VCaP (cell line): Measurements from ENCODE around the gene MYCN.

ENCODE experiments used
- H3K27ac ChIP-seq: fragments of 450-650 bp; 2 replicates; pipeline ENCODE4 v1.5.1; 2017
- TF ChIP-seq, protein P1 (sequence below): fragments of 450-650 bp; conservative IDR thresholded peaks from 2 replicates; pipeline ENCODE4 v1.5.1; 2017; ENCODE audit warnings: mild to moderate bottlenecking, moderate library complexity

MYCN gene

GRCh38 chr2:15944325-15945017 is 4.1 kb downstream of the MYCN start:
- TF ChIP-seq, protein P1, sequence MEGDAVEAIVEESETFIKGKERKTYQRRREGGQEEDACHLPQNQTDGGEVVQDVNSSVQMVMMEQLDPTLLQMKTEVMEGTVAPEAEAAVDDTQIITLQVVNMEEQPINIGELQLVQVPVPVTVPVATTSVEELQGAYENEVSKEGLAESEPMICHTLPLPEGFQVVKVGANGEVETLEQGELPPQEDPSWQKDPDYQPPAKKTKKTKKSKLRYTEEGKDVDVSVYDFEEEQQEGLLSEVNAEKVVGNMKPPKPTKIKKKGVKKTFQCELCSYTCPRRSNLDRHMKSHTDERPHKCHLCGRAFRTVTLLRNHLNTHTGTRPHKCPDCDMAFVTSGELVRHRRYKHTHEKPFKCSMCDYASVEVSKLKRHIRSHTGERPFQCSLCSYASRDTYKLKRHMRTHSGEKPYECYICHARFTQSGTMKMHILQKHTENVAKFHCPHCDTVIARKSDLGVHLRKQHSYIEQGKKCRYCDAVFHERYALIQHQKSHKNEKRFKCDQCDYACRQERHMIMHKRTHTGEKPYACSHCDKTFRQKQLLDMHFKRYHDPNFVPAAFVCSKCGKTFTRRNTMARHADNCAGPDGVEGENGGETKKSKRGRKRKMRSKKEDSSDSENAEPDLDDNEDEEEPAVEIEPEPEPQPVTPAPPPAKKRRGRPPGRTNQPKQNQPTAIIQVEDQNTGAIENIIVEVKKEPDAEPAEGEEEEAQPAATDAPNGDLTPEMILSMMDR: no peak
- H3K27ac ChIP-seq: no peak overlapping the region

- no peak overlapping the region for H3K27ac ChIP-seq
- TF ChIP-seq, protein P1: no peak
Observed at GRCh38 chr2:15945909-15946705, 5.8 kb downstream of the MYCN start.

DNA sequence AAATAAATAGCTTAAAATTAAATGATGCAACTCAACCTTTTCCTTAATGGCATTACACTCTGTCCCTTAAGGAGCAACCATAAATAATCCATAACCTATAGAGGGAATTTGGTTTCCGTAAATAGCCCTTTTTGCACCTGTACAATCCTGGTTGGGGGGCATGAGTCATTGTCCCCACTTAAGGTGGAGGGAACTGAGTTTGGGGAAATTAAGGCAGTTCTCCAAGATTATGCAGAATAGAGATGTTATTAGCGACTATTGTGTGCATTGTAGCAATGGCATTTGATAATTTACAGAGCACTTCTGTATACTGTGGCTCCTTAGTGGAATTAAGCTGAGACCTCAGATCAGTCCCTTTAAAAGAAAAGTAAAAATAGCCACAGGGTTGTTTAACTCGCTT is 6.6 kb downstream of the MYCN start:
- TF ChIP-seq, protein P1: no peak
- H3K27ac ChIP-seq: no peak overlapping the region

- TF ChIP-seq, protein P1: no peak
- no peak overlapping the region for H3K27ac ChIP-seq
Observed at GRCh38 chr2:15947431-15947830, 7.1 kb downstream of the MYCN start.

- no peak overlapping the region for H3K27ac ChIP-seq
- TF ChIP-seq, protein P1: no peak
Observed at GRCh38 chr2:15948704-15948957, 8.3 kb downstream of the MYCN start.

GRCh38 chr2:15949126-15949525 is 8.8 kb downstream of the MYCN start:
- TF ChIP-seq, protein P1: no peak
- no peak overlapping the region for H3K27ac ChIP-seq

DNA sequence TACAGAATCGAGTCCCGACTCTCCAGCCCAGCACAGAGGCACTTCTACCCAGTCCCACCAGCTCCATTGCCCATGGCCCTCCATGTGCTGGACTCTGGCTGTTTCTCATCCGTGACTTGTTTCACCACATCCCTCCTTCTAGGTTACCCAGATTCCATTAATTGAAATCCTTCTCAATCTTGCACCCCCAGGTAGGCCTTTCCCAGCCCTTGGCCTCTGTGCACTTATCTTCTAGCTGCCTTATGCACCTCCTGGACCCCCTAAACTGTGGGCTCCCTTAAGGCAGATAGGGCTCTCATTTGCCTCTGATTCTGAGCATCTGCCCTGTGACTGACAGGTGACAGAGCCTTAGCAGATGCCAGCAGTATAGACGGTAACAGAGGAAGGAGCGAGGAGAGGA is 9.2 kb downstream of the MYCN start:
- H3K27ac ChIP-seq: no peak overlapping the region
- TF ChIP-seq, protein P1: no peak
